ENCODE measurements around the gene POLA1.

Gene POLA1

DNA sequence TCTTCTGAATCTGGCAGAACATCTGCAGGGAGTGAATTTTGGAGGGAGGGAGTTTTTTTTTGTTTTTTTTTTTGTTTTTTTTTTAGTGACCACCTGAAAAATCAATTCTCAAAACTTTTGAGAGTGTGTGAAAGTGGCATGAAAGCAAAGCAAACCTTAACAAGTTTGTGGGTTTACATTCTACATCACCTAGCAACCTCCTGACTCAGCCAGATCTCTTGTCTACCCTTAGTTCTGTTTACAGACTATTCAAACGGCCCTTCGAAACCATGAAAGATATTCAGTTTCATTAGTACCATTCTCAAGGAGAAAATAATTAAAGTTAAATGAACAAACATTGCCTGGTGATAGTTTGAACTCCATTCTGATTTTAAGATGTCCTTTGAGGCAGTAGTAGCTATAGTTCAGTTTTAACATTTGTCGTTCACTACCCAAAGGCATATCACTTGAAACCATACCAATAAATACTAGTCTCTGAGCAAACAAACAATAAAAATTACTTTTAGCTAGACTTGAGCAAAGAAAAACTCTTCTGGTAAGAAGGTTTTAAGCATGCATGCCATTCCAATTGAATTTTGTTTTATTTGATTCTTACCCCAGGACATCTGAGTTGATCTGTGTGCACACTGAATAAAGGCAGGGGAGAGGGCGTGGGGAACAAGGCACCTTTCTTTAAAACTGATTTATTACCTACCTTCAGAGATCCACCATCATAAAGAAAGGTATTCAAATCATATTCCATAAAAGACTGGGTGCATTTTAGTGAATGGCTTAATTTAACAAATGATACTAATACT lies 184.3 kb downstream of the POLA1 start:
- DNase-seq, result no peak

DNA sequence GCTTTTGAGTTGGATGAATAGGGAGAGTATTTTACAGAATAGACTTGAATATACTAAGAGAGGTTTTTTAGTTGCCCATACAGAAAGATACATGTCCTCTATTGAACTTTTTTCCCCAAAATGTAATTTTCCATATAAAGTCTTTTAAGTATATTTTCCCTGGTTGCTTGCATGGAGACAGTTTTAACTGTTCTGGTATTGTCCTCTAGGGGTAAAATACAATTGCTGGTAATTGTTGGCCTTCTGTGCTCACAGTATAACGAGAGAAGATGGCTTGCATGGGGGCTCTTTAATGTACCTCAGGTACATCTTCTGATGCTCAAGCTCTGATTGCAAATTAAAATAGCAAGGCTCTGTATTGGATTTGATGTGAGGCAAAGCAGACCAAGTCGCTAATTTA lies 186.0 kb downstream of the POLA1 start:
- no peak for DNase-seq

DNA sequence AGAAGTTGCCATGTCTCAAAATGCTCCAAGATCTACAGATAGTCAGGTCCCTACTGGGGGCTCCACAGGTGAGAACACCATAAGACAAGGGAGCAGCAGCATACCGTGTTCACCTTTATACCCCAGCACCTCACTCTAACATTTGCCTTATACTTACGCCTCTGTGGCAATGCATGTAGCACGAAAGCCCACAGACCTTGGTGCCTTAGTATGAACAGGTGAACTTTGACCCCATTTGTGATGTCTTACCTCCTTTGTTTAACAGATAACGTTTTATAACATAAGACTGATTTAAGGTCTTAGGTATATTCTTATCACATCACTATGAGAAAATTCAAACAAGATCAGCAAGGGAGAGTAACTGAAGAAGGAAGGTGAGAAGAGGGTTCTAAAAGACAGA lies 193.2 kb downstream of the POLA1 start:
- no peak for DNase-seq

DNA sequence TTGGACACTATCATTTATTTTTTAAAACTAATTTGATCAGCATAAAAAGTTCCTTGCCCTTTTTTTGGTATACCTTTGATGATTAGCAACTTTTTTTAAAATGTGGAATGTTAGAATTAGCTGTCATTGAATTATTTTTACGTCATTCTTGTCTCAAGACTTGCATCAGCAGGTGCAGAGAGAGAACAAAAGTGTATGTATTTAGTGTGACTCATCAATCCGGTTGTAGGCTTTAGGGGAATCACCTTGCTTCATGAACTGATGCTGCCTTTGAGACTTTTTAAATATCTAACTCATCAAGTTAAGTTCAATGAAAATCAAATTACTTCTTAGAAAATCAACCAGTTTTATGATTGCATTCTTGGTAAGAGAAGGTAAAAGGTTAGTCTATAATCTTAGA lies 197.0 kb downstream of the POLA1 start:
- DNase-seq, result no peak

DNA sequence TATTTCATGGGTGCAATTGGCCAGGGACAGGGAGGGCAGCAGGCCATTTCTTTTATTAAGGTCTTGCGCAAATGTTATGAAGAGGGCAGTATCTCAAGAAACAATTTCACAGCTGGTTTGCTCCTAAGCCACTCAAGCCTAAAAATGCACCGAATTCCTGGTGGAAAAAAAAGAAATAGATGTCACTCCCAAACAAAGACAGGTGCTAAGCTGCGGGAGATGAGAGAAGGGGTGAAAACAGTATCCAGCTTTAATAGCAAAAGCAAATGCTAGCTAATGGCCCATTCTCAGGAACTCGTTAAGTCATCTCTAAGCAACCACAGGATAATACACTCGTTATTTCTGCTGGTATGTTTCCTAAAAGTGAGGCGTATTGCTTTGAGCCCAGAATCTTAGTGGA lies 205.7 kb downstream of the POLA1 start:
- DNase-seq, result no peak

DNA sequence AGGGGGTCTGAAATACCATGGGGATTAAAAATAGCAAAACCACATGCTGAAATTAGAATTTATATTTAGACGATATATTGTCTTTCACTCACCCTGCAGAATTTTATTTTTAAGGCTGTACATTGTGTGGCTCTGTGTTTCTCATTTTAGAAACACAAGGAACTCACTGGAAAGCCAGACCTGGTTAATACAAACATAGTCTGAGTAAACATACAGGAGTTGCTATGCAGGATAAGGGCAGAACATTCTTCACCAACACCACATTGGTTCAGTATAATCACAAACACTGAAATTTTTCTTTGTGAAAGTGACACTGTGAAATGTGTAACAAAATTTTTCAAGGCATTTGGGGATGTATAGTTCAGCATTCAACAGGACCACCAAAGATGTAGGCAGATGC lies 206.5 kb downstream of the POLA1 start:
- no peak for DNase-seq

DNA sequence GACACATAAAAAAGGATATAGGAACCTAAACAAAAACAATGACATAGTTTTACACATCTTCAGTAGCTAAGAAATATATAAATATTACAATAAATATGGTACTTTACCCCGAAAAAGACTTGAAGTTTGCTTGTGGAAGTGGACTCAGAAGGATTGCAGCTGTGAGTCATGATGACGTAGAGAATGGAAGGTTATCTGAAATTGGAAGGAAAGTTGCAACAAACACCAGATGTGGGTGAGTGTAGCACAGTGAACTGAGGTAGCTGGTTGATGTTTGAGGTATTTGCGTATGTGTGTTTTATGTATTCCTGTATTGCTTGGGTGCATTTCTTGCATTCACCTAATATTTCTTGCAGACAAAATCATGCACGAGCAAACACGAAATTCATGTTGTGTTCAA lies 209.1 kb downstream of the POLA1 start:
- no peak for DNase-seq

DNA sequence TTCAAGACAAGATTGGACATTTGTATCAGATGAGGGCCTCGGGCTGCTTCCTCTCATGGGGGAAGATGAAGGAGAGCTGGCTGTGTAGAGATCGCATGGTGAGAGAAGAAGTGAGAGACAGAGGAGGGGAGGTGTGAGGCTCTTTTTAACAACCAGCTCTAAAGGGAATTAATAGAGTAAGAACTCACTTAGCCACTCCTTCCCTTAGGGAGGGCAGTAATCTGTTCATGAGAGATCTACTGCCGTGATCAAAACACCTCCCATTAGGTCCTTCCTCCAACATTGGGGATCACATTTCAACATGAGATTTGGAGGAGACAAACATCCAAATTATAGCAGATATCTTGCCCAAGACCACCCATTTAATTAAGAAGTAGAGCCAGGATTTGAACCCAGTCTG lies 225.0 kb downstream of the POLA1 start:
- no peak for DNase-seq

DNA sequence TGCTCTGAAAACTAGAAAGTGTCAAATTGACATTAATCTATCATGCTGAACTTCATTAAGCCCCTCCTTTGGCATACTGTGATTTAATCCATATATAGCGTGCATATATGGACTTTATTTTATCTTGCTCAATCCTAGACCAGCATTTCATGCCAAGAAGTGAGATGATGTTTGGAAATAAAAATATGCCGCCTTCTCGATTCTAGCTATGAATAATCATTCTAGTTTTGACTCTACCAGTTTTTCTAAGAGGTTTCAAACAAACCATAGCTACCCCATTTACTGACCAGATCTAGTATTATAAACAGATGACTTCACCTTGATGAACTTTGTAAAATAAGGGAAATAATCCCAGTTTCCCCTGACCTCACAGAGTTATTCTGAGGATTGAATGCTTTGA lies 227.1 kb downstream of the POLA1 start:
- DNase-seq, result no peak

DNA sequence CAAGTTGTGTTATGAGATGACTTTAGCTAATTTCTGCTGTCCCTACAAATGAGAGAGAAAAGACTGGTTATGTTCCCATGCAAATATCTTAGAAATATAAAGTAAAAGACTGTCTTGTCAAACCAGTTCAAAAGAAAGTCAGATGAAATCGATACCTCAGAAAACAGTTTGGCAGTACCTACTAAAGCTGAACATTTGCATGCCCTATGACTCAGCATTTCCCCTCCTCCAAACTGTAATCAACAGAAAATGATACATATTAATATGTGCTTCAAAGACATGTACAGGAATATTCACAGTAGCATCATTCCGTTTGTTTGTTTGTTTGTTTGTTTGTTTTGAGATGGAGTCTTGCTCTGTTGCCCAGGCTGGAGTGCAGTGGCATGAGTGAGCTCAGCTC lies 231.7 kb downstream of the POLA1 start:
- no peak for DNase-seq

DNA sequence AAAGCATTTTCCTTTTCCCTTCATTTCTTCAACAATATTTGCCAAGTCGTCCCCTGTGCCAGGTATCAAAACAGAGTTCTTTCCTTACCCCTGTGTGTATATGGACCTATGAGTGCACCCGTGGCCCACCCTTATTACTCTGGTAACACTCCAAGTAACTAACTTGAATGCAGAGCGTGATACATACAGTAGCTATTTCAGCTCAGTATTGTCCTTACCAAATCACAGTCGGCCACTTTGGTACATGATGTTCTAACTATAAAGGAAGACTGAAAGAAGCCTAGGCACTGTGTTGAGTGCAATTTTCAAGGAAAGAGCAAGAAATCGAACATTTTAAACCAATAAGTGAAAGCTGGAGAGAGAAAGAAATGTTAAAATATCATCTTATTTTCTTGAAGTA lies 233.7 kb downstream of the POLA1 start:
- no peak for DNase-seq

DNA sequence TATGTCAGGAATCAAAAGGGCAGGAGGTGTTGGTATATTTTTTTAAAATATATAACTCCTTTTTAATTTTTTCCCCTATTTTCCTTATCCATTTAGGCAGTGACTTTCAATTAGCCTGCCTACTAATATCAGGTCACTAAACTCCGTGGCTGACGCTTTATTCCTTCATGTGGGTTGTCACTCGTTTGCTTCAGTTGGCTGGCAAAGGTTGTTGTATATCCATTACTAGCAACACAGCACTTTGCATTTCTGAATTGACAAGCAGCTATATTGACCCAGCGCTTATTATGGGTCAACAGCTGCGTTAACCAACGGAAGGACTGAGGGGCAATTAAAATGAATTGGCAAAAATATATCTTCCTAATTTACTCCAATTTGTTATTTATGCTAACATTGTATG lies 234.4 kb downstream of the POLA1 start:
- DNase-seq, result no peak

DNA sequence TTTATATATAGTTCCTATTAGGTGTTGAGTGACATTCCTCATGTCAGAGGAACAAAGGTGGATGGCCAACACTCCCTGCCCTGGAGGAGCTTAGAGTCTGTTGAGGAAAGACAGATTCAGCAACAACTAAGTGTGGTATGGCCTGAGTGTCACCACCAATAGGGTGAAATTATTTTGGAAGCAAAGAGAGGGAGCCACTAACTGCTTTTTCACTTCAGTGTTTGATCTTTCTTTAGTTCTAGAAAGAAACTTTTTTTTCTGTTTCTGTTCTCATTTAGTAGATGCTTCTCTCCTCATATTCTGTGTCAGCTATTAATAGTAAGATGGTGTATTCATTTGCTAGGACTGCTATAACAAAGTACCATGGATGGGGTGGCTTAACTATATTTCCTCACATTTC lies 240.6 kb downstream of the POLA1 start:
- DNase-seq, result no peak

DNA sequence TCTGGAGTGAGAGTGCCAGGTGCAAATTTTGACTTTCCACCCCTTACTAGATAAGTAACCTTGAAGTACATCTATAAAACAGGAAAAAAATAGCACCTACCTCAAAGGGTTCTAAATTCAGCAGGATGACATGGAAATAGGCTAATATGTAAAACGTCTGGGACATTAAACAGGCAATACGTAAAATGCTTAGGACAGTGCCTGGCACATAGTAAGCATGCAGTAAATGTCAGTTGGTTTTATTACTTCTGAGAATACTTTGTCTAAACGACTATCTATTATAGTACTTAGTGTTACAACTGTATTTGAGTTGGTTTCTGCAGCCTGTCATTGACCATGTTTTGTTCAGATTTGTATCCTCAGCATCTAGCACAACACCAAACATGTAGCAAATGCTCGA lies 251.3 kb downstream of the POLA1 start:
- DNase-seq, result no peak

DNA sequence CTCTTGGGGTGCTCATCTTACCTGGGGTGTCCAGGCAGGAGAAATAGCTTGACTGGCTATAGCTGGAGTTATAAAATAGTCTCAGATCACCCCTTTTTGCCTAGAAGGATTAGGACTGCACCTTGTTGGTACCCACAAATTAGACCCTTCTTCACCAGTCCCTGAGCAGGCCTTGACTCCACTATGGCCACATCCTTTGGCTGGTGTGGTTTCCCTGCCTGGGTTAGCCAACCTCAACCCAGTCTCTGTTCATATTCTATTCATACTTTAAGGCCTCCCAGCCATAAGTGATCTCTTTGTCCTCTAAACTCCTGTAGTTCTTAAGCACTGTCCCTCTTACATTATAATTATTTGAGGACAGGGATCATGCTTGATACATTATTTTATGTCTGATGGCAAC lies 252.7 kb downstream of the POLA1 start:
- DNase-seq, result no peak

DNA sequence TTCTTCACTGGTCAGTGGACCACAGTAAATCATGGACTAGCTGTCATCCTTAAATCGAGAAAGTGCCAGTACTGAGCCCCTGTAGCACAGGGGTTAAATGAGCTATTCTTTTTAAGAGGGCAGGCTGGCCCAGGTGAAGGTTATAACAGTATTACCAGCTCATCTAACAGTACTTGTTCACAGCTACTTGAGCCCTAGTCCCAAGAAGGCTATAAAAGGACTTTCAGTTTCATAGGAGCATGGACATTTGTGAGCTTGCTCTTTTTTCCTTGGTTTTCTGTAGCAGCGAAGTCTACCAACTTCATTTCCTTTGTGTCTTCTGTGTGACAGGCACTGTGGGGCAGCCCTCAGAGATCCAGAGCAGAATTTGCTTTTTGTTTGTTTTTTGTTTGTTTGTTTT lies 261.0 kb downstream of the POLA1 start:
- no peak for DNase-seq

DNA sequence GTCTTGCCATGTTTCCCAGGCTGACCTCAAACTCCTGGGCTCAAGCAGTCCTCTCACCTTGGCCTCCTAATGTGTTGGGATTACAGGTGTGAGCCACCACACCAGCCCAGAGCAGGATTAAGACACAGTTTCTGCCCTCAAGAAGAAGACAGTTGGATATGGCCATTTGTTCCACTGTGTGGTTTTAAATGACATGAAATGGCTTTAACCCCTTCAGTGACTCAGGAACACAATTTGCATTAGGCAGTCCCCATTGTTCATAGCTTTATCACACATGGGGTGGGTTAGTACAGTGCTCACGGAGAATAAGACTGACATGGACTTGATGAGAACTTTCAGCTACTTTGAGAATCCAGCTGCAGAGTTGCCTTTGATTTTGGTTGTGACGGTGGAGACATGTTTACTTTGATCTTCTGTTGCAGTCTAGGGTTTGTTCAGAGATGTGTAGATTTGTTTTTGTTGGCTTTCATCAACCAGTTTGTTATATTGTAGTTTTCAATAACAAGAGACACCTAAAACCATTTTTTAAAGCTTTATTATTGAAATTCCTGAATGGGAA lies 261.7 kb downstream of the POLA1 start:
- DNase-seq, result no peak

DNA sequence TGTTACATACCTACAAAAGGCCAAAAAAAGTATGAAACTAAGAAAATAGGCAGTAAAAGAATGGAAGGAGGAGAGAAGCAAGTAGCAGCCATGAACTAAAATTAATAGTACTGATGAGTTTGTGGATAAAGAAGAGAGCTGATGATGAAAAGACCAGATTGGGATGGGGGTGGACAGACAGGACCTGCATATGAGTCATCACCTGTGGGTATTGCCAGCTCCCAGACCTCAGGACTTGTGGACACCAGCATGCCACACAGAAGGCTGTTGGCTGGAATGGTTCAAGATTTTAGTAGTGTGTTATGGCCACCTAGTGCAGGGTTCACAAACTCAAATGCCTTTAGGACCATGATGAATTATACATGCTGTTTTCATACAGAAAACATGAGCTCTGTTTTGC lies 263.1 kb downstream of the POLA1 start:
- DNase-seq, result no peak

DNA sequence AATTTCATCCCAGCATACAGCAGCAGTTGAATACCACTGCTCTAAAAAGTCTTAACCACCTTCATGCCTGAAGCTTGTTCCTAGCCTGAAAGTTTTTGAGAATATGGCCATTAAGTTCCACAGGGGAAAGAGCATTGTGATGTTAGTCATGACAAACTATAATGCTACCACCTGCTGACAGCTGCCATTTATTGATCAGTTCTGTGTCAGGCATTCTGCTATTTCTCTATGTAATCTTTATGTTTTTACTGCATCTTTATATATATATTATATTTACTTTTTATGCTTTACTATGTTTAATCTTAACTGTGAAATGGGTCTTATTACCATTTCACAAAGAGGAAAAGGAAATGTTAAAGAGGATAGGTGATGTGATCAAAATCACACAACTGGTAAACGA lies 268.1 kb downstream of the POLA1 start:
- DNase-seq, result no peak

DNA sequence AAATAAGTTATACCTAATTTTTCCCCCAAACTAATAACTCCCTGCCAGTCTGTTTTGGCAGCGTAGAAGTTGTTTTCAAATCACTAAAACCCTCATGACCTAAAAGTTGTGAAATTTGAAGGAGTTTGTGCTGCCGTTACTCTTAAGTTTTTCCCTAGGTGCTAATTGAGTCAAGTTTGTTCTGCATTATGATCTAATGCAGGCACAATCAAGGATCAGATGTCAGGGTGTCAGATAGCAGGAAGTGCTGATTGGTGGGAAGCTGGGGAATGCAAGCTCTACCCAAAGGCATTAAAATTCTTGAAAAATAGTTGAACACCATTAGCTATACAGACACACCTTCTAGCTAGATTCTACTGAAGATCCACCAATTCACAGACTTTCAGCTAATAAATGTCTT lies 270.1 kb downstream of the POLA1 start:
- DNase-seq, result no peak

DNA sequence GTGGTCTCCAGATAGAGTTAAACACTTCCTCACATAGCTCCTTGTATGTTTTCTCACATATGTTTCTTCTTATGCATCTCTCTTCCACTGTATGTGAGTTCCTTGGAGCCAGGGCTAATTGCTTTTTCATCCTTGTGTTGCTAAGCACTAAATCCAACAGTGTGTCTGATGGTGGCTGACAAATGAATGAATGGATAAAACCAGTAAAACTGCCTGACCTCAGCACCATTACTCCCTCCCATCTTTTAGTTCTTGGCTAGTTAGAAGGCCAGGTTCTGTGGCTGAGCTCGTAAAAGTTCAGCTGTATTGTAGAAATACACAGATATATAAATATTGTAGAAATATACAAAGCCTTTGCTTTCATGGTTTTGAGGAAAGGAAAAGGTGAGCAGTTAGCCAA lies 271.7 kb downstream of the POLA1 start:
- no peak for DNase-seq

DNA sequence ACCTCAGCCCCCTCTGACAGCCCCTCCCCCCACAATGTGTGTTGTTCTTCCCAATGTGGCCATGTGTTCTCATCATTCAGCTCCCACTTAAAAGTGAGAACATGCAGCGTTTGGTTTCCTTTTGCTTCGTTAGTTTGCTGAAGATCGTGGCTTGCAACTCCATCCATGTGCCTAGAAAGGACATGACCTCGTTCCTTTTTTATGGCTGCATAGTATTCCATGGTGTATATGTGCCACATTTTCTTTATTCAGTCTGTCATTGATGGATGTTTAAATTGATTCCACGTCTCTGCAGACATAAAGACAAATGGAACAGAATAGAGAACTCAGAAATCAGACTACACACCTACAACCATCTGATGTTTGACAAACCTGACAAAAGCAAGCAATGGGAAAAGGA lies 276.1 kb downstream of the POLA1 start:
- DNase-seq, result no peak

DNA sequence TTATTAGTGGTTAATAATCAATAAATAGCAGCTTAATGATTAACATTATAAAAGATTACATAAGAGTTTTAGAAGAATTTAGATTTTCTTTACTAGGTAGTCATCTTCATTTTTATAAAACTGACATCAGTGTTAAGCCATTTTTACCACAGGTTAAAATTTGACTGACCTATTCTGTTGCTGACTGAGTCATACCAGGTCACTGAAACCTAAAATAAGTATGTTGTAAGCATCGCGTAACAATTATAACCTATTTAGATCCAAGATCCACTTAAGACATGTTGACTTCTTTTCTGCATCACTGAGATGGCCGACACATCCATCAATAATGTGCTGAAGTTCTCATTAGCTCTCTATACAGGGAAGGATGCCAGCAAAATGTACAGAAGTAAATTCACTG lies 285.4 kb downstream of the POLA1 start:
- no peak for DNase-seq

DNA sequence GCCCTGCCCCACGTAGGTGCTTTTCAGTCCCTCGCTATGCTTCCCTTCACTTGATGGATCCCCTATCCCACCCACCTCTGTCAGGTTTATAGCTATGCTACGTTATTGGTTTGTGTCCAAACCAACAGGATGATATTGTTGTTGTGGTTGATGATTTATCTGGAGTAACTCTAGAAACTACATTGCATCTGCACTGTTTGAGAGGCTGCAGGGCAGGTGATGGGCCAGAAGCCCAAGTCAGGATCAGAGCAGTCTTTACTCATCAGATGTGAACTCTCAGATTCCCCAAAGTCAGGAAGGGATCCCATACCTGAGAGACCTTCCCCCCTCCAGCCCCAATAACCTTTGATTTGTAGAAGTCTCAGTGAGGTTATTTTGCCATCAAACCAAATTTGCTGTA lies 287.3 kb downstream of the POLA1 start:
- DNase-seq, result no peak

DNA sequence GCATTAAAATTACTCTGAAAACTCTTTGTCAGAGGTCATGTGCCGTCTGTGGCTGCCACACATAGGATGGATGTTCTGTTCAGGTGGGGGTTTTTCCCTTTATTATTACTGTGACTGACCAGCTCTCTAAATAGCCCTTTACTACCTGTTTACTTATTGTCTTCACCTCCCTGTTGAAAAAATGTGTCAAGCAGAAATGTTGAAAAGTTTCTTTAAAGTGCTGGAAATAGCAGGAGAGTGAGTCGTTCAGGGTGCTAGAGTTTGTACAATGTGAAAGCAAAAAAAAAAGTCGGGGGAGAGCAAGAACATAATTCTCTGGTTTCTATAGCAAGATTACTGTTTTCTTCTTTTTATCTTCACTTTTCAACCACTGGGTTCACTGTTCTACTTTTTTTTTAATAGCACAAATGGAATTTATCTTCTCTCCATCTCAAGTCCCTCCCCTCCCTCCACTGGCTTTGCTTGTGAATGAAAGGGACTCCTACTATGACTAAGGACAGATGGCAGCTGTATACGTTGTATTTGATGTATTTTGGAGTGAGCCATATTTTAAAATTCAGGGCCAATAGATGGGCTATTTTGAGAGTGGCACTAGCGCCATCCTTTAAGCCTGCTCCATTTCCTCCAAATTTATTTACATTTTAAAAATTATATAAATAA lies 288.7 kb downstream of the POLA1 start:
- no peak for DNase-seq

Data from CD4-positive, alpha-beta T cell treated with Interleukin-10 for 1 hour (primary cell).